Astrocyte of the hippocampus (primary cell): ENCODE measurements around the gene IBTK.
"Not testable (repeated sequence)": the region's sequence is repeated elsewhere in the genome, so short reads cannot be mapped to it uniquely, and the experiment has no call there.

ENCODE experiments used
- DNase-seq: peaks from one replicate; pipeline ENCODE4 v3.0.0; 2011; ENCODE audit warnings: low read depth, low spot score

Gene IBTK

DNA sequence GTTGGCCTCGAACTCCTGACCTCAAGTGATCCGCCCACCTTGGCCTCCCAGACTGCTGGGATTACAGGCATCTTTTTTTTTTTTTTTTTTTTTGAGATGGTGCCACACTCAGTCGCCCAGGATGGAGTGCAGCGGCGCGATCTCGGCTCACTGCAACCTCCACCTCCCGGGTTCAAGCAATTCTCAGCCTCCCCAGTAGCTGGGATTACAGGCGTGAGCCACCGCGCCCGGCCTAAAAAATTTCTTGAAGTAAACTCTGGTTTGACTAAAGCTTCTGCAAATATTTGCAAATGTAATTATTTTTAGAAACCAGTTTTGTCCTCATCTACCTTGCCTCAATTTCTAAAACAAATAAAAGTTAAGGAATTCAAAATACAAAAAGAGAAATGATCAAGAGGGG lies 1.2 kb downstream of the IBTK start:
- no peak for DNase-seq

DNA sequence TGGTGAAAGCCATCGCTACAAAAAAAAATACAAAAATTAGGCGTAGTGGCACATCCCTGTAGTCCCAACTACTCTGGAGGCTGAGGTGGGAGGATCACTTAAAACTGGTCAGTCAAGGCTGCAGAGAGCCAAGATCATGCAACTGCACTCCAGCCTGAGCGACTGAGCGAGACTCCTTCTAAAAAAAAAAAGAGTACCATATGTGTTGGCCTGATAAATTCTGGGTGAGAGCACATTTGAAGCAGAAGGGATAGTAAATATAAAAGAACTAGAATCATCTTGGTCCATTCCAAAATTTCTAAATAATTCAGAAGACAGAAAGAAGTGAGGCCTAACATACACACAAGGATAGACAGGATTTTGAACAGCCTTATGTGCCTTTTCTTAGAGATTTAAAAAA lies 2.2 kb downstream of the IBTK start:
- no peak for DNase-seq

DNA sequence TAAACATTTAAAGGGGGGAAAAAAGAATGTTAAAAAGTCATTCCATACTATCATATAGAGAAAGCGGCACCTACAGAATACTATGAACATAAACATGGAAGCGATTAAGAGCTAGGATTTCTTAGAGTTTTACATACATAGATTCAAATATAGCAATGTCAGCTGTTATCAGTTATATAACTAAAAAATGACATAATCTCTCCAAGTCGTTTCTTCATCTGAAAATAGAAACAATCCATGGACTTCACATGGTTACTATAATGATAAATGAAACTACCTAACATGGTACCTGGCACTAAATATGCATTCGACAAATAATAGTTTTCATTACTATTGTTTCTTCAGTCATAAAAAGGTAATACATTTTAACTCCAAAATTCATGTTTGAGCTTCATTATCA lies 3.7 kb downstream of the IBTK start:
- DNase-seq, result no peak

DNA sequence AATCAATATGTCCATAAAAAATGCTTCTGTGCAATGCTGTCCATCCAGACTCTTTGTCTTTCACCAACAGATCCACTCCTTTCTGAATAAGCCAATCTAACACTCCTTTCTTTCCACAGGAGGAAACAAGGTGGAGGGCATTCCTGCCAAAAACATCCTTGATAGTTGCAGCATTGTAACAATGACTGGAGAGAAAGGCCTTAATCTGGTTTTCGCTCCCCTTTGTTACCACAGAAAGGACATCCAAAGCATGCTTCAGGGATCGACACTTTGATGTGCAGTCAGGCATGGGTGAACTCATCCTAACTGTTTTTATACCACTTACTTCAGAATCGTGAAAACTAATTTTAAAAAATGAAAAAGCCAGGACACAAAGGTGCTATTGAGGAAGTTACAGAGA lies 7.4 kb downstream of the IBTK start:
- no peak for DNase-seq

DNA sequence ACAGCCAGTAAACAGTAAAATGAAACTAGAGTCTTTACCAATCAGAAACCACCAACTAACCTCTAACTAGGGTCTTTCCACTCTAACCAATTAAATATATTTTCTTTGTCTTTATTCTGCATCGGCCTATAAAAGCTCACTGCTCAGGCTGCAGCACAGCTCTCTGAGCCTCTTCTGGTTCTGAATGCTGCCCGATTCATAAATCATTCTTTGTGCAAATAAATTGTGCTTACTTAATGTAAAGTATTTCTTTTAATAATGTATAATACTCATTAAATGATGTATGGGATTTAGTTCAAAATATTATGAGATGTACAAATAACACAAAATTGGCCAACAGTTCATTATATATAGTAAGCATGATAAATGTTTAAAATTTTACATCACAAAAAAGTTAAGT lies 7.9 kb downstream of the IBTK start:
- DNase-seq, result no peak

DNA sequence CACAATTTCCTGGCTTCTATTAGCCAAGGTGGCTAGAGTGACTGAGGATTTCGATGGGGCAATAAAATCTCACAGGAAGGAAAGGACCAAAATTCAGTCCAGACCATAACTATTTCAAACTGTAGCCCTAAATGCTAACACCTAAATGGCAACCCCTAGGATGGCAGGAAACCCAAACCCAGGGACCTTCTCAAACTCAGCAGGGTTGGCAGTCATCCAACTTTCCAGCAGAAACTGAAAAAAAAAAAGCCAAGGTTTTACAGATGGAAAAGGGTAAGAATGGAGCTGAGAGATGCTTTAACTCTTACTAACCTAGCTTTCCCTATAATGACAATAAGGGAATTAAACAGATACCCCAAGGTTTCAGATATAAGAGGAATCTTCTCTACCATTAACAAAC lies 10.5 kb downstream of the IBTK start:
- DNase-seq, result peak; percentile 50

DNA sequence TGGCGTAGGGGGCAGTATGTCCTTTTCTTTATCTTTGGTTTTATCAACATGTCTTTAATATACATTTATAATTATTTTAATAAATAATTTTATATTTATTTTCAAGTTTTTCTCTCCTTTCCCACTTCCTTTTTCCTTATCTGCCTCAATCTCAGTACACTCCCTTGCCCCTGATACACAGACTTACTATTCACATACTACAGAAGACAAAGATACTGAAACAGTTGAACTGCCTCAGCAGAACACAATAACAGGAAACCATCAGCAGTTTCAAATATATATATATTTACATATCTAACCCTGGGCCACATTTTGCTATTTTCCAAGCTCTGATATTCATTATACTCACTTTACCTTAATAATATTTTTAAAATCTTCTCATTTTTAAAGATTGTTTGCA lies 19.8 kb downstream of the IBTK start:
- no peak for DNase-seq

DNA sequence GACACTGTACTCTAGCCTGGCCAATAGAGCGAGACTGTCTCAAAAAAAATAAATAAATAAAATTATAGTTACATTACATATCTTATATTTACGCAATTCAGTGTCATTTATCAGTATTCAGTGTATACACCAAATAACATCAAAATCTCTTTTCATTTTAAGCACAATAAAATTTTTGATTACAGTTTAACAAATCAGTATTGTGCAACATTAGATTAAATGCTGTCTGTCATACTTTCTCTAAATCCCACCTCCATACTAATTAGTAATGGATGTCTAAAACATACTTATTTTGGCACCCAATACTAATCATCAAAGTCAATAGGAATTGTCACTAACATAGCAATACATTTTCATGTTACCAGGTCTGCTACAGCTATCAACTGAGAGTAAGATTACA lies 27.4 kb downstream of the IBTK start:
- DNase-seq, result no peak

DNA sequence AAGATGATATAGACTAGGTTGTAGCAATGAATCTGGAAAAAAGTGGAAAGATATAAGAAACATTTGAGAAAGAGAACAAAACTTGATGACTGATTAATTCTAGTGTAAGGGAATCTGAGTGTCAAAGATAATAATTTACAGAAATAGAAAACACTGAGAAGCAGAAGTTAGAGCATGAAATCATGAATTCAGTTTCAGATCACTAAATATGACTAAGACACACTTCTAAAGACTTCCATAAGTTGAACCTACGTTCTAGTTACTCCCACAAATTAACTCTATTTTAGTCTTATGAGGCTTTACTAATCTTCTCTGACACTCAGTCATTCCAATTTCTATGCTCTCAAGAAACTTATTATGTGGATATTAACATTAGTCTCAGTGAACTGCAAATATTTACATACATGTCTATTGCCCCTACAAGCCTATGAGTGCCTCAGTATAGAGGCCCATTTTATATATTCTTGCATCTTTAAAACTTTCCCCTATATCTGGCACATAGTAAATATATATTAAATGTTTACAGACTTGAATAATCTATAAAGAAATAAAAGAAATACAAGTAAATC lies 30.4 kb downstream of the IBTK start:
- DNase-seq, result no peak

DNA sequence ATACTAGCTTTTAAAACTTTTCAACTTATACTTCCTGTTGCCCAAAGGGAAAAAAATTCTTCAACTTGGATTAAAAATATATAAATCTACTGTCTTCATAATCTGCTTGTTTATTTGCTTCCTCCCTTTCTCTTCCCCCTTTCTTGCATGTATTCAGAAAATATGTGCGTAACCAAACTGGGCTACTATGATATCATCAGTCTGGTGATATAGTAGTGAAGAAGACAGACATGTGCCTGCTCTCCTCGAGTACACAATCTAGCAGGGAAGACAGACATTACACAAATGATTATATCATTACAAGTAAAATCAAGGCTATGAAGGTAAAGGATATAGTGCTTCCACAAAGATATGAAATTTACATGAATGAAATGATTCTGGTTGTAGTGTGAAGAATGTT lies 31.0 kb downstream of the IBTK start:
- DNase-seq, result no peak

DNA sequence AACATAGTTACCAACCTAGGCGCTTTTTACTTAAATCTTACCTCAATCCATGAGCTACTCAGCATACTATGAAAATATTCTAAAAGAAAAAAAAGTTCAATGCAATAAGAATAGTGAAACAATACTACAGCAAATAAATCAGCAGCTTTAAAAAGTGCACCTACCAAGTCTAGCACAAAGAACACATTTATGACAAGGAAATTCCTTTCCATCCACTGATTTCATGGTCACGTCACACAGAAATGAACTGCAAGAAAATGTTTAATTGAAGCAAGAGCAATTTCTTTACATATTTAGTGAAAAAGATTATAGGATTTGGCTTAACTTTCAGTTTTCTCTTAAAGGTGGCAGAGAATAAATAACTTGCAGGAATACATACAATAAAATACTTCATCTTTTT lies 36.2 kb downstream of the IBTK start:
- DNase-seq, result no peak

DNA sequence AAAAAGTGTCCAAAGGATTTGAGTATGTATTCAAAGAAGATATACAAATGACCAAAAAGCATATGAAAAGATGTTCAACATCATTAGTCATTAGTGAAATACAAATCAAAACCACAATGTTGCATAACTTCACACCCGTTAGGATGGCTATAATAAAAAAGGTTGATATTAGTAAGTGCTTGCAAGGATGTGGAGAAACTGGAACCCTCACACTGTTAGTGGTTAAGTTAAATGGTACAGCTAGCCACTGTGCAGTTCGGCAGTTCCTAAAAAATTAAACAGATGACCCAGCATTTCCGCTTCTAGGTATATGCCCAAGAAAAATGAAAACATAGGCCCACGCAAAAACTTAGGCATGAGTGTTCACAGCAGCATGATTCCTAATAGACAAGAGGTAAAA lies 38.6 kb downstream of the IBTK start:
- DNase-seq, result no peak

DNA sequence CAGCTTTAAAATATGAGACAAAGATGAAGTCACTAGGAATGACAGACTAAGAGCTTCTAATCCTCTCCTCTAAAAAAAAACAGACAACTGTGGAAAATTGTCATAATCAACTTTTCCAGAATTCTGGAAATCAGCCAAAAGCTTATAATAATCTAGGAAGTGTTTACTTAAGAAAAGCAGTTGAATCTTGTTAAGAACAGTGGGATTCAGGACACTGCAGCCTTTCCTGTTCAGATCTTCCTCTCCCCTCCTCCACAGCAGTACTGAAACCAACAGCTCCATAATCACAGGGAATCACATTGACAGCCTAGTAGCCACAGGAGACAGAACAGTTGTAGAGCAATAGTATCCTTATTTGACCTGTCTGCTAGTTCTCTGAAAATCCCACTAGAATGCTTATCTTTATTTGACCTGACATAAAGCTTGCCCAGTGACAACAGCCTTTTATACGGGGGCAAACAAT lies 41.6 kb downstream of the IBTK start:
- DNase-seq, result peak; percentile 18

DNA sequence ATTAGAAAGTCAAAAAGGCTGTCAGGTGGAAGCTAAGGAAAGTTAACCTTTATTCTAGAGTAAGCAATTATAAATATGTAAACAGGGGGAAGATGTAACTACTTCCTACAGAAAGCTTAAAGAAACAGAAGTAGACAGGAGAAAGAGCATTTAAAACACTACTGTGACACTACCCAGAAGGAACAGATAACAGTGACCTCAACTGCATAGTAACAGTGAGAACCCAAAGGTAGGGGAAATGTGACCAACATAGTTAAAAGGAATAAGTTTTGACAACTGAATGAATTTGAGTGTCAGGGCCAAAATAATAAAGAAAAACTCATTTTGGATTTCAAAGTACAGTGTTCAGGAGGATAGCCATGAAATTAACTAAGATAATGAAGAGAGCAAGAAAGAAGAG lies 43.5 kb downstream of the IBTK start:
- DNase-seq, result no peak

DNA sequence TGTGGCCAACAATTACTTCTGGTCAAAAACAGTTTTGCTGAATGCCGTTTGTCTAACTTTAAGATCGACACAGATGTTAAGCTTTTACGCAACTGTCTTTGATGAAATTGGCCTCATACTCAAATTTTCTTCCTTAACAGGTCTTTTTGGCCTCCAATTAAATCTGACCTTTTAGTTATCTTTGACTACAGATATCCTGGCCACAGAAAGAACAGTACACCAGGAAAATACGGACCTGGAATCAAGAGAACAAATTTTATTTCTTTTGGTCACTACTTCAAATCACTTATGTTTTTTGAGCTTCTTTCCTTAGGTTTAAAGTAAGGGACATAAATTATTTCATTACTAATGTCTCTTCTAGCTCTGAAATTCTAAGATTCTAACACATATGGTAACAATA lies 49.8 kb downstream of the IBTK start:
- no peak for DNase-seq

DNA sequence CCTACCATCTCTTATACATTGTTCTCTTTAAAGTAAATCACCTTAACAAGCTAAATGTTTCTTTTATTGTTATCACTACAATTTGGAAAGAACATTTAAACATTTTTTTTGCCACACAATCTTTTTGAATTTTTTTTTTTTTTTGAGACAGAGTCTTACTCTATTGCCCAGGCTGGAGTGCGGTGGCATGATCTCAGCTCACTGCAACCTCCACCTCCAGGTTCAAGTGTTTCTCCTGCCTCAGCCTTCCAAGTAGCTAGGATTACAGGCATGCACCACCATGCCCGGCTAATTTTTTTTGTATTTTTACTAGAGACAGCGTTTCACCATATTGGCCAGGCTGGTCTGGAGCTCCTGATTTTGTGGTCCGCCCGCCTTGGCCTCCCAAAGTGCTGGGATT lies 50.3 kb downstream of the IBTK start:
- DNase-seq, result not testable (repeated sequence)

DNA sequence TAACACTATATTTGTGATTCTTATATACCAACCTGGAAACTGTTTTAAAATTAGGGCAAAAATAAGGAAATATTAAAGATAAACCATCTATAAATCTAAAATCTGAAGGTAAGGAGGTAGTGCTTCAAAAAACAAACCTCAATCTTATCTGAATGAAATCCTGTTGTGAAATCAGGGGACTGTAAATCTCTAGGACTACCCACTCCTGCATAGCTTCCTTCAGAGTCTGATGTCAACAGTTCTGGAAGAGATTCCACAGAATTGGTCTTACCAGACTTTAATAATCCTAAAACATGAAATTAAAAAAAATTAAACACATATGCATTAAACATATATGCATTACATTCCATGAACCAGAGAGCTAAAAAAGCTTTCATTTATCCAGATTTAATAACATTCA lies 51.4 kb downstream of the IBTK start:
- DNase-seq, result no peak

DNA sequence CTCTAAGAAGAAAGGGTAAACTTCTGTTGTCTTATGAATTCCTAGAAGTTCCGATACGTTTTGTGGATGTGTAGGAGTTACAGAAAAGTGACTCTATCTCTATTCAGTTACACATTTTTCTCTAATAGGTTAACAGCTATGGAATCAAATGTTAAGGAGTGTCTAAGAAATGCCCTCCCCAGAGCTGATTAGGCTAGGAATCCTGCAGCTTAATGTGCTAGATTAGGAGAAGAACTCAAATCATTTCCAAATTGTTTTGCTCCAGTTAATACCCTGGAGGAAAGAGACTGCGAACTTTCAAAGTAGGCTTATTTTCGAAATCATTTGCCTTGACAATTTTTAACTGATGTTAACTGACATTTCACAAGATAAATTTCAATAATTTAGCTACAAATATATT lies 51.9 kb downstream of the IBTK start:
- DNase-seq, result no peak

DNA sequence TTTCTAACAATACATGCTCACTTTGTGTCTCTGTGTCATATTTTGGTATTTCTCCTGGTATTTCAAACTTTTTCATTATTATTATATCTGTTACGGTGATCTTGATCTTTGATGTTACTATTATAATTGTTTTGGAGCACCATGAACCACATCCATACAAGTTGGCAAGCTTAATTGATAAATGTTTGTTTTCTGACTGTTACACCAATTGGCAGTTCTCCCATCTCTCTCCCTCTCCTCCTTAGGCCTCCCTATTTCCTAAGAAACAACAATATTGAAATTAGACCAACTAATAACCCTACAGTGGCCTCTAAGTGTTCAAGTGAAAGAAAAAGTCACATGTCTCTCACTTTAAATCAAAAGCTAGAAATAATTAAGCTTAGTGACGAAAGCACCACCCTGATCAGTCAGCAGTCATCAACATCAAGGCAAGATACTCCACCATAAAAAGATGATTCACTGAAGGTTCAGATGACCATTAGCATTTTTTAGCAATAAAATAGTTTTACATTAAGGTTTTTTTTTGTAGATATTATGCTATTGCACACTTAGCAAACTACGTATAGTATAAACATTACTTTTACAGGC lies 61.5 kb downstream of the IBTK start:
- peak; percentile 31 for DNase-seq

DNA sequence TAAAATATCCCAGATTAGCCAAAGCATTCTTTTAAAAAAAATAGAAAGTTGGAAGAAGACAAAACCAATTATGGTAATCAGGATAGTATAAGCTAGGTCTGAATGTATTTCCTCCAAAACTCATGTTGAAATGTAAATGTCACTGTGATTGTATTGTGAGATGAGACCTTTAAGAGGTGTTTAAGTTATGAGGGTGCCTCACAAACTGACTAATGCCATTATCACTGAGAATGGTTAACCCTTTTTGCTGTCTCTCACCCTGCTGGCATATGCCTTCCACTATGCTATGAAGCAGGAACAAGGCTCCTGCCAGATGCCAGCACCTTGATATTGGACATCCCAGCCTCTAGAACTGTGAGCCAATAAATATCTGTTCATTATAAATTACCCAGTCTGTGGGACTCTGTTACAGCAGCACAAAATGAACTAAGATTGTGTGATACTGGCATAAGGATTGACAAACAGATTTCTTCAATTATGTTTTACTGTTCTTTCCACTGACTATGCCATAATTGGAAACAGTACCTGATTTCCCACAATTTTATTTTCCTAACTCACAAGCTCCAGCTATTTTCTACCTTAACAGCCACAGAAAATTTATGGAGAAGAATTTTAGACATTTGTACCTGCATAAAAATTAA lies 63.8 kb downstream of the IBTK start:
- no peak for DNase-seq

DNA sequence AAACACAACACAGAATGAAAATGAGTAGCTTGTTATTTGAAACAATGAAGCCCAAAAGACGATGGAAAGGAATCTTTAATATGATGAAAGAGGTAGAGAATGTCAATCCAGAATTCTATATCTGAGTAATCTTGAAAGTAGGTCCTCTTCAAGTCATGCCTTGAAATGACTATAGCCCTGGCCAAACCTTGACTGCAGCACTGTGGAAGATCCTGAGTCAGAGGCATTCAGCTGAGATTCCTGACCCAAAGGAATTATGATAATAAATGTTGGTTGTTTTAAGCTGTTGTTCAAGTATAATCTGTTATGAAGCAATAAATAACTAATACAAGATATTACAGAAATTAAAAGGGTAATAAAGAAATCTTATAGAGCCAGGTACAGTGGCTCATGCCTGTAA lies 64.8 kb downstream of the IBTK start:
- DNase-seq, result peak; percentile 21

DNA sequence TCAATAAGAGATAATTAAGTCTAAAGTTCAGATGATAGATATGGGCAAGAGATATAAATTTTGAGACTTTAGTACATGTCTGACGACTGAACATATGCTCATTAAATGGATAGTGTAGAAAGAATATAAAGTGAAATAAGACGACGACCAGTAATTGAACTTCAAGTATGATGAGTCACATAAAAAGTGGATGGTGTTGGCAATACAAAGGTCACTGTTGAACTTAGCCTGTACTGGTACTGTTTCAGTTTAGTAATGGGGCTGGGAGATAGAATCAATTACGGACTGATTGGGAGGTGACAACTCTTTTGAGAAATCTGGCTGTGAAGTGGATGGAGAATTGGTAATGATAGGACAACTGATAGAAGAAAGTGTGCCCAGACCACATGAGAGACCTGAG lies 68.1 kb downstream of the IBTK start:
- DNase-seq, result no peak

DNA sequence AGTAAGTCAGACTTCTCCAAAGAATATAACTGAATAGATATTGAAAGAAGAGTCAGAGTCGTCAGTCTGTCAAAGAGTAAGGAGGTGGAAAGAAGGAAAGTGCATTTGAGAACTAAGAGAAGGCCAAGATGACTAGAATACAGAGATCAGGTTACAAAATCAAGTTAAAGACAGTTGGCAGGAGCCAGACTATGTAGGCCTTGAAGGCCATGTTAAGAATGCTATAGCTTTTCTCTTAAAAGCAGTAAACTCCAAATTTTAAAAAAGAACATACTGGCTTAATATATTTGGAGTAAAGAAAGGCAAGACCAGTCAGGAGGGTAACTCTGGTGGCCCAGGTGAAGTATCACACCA lies 68.8 kb downstream of the IBTK start:
- no peak for DNase-seq
